IPS-20b (cell line): Measurements from ENCODE around the gene BCO1.

Experiments
- H3K27ac ChIP-seq: one replicate; pipeline ENCODE4 v1.5.1; 2013; ENCODE audit warnings: low read length
- H3K27me3 ChIP-seq: 2 replicates; pipeline ENCODE4 v1.6.1; 2013; ENCODE audit warnings: mild to moderate bottlenecking, low read length, inconsistent platforms; ENCODE audit not compliant: insufficient read depth
- H3K36me3 ChIP-seq: 2 replicates; pipeline ENCODE4 v1.6.1; 2013; ENCODE audit warnings: low read depth, mild to moderate bottlenecking, inconsistent platforms, low read length, moderate library complexity; ENCODE audit not compliant: insufficient read depth
- H3K4me1 ChIP-seq: 2 replicates; pipeline ENCODE4 v1.6.1; 2013; ENCODE audit warnings: mild to moderate bottlenecking, control low read depth, inconsistent platforms, low read length, moderate library complexity; ENCODE audit not compliant: insufficient read depth
- H3K4me3 ChIP-seq: 2 replicates; pipeline ENCODE4 v1.5.1; 2013; ENCODE audit warnings: mild to moderate bottlenecking, low read length, inconsistent platforms
- H3K9ac ChIP-seq: 2 replicates; pipeline ENCODE4 v1.6.1; 2013; ENCODE audit warnings: low read depth, mild to moderate bottlenecking, inconsistent platforms, low read length, moderate library complexity
- H3K9me3 ChIP-seq: 2 replicates; pipeline ENCODE4 v1.6.1; 2013; ENCODE audit warnings: mild to moderate bottlenecking, low read depth, low read length, inconsistent platforms; ENCODE audit not compliant: insufficient read depth

The BCO1 gene

DNA sequence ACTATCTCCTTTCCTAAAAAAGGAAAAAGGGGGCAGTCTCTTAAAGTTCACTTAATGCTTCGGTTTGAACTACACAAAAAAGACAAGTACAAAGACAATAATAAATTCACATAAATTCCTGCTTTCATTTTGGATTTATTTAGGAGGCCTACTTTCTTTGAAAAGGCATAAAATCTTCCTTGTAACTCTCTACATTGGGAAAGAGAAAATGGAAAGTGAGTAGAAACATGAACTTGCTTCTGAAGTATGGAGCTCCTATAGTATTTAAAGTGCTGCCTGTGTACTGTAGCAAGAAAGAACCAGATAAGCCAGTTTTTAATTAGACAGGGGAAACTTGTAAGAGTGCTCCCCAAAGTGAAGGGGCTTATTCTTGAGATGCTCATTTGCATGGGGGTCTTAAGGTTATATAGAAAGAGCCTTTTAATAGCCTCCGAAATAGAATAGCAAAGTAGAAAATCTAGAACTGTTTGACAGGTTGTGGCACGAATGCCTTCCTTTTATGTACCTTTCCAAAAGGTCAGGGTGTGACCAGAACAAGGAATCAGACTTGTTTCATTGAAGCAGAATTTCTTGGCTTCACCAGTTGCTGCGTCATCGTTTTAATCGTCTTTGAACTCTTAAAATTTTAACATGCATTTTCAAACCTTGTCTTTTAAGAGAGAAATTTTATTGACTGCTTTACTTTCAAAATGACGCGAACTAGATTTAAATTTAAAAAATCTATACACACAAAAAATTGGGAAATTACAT lies 89.1 kb downstream of the BCO1 start:
- no peaks in the 10 kb centered on the region for H3K4me1 ChIP-seq
- no peak overlapping the region for H3K4me3 ChIP-seq
- H3K36me3 ChIP-seq, result no peaks in the 10 kb centered on the region
- H3K27me3 ChIP-seq, result no peaks in the 10 kb centered on the region
- no peak overlapping the region for H3K27ac ChIP-seq
- no peak overlapping the region for H3K9ac ChIP-seq
- no peaks in the 10 kb centered on the region for H3K9me3 ChIP-seq

DNA sequence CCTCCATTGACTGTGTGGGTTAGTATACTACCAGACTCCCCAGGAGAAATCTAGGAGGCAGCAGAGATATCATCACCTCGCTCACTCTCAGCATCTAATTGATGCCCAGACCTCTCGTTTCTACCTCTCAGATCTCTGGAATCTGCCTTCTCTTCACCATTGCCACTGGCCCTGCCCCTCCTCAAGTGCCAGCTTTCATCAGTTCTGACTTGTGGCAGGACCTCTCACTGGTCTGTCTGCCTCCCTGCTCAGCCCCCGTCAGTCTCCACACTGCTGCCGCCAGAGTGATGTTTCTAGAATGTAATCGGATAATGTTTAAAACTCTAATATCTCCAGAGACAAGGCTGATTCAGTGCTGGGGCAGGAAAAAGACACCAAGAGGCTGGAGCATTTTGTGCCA lies 91.5 kb downstream of the BCO1 start:
- no peaks in the 10 kb centered on the region for H3K9me3 ChIP-seq
- no peak overlapping the region for H3K4me3 ChIP-seq
- no peak overlapping the region for H3K27ac ChIP-seq
- H3K27me3 ChIP-seq, result no peaks in the 10 kb centered on the region
- no peaks in the 10 kb centered on the region for H3K4me1 ChIP-seq
- no peaks in the 10 kb centered on the region for H3K36me3 ChIP-seq
- H3K9ac ChIP-seq, result no peak overlapping the region

DNA sequence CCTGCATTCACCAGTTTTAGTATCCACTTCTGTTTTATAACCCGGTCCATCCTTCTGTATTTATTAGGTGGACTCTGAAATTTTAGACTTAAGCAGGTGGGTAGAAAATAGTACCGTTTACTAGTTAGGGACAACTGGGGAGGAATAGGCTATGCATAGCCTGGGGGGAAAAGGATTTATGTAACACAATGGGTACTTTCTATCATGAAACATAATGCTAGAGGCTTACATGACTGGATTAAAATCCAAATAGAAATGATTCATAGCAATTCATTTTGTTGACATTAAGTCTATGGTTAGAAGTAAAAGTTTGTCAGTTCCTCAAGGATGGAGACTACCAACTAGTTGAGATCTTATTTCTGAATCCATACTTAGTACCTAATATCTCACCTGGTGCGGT lies 94.9 kb downstream of the BCO1 start:
- Histone ChIP-seq H3K27ac (no peak overlapping the region), H3K4me1 (no peaks in the 10 kb centered on the region), H3K4me3 (no peak overlapping the region), H3K27me3 (no peaks in the 10 kb centered on the region), H3K9ac (no peak overlapping the region), H3K9me3 (no peaks in the 10 kb centered on the region), H3K36me3 (no peaks in the 10 kb centered on the region)

DNA sequence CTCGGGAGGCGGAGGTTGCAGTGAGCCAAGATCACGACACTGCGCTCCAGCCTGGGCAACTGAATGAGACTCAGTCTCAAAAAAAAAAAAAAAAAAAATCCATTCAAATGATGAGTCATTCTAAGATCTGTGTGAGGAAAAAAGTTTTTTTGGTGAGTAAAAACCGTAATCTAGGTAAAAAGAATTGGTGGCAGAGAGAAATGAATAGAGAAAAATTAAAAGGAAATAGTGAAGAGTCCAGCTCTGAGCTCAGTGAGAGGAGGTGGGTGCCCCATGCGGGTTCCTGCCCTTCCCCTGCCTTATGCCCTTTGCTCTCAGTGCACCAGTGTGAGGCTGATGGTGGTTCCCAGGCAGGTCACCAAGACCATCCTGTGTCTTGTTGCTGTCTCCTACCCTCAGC lies 97.2 kb downstream of the BCO1 start:
- H3K4me3 ChIP-seq, result no peak overlapping the region
- H3K27ac ChIP-seq, result no peak overlapping the region
- no peak overlapping the region for H3K9ac ChIP-seq
- H3K4me1 ChIP-seq, result no peaks in the 10 kb centered on the region
- no peaks in the 10 kb centered on the region; the same call in 1 of the 2 replicates for H3K9me3 ChIP-seq
- no peaks in the 10 kb centered on the region for H3K36me3 ChIP-seq
- no peaks in the 10 kb centered on the region for H3K27me3 ChIP-seq

DNA sequence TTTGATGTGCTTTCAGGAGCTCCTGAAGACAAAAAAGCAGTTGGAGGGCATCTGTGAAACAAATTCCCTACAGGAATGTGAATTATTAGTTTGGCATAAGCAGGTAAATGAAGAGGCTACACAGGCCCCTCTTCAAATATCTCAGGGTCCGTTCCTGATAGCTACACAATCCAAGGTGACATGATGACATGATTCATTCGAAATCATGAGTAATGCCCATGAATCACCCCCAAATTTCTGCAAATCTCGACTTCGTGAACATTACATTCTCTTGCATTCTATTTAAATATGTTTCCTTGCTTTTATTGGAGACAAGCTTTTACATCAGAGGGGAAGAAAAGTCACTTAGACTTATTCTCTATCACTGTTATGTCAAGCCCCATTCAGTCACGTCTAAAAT lies 98.6 kb downstream of the BCO1 start:
- Histone ChIP-seq H3K36me3 (no peaks in the 10 kb centered on the region), H3K4me1 (no peaks in the 10 kb centered on the region), H3K9me3 (no peaks in the 10 kb centered on the region; the same call in 1 of the 2 replicates), H3K27me3 (no peaks in the 10 kb centered on the region), H3K27ac (no peak overlapping the region), H3K4me3 (no peak overlapping the region), H3K9ac (no peak overlapping the region)
